ENCODE data around the gene AP2S1.
"Not testable (repeated sequence)": the region's sequence is repeated elsewhere in the genome, so short reads cannot be mapped to it uniquely, and the experiment has no call there.

AP2S1 gene

DNA sequence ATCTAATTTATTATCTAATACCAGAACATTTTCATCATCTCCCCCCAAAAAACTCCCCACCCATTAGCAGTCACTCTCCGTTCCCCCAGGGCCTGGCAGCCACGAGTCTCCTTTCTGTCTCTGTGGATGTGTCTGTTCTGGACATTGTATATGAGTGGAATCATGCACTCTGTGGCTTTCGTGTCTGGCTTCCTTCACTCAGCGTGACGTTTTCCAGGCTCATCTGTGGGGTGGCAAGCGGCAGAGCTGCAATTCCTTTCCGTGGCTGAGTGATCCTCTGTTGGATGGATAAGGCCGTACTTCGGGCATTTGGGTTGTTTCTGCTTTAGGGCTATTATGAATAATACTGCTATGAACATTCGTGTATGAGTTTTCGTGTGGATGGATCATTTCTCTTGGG lies 3.1 kb downstream of the AP2S1 start:
- no peak for DNase-seq (ENCODE audit: low read depth, low spot score)
- no peak overlapping the region for H3K4me3 ChIP-seq (ENCODE audit: low read length)

DNA sequence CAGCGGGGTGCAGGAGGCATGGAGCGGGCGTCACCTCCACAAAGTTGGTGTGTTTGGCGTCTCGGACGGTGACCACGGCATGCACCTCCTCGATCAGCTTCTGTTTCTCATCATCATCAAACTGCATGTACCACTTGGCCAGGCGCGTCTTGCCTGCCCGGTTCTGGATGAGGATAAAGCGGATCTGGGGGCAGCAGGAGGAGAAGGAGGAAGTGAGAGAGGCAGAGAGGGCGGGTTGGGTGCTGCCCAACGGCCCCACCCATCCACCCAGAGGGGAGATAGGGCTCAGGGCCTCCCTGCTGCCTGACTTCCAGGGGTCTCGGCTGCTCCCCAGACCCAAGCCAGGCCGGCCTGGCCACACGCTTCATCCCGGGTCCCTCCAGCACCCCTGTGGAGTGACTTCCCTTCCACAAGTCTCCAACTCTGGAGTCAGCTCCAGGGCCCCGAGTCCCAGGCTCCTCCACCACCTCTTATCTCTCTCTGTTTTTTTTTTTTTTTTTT lies 4.6 kb downstream of the AP2S1 start:
- no peak overlapping the region for H3K4me3 ChIP-seq (ENCODE audit: low read length)
- no peak for DNase-seq (ENCODE audit: low read depth, low spot score)

GRCh38 chr19:46844067-46844489 lies 6.6 kb downstream of the AP2S1 start:
- no peak for DNase-seq (ENCODE audit: low read depth, low spot score)
- no peak overlapping the region for H3K4me3 ChIP-seq (ENCODE audit: low read length)

GRCh38 chr19:46842791-46843190 lies 7.9 kb downstream of the AP2S1 start:
- H3K4me3 ChIP-seq (ENCODE audit: low read length) = no peak overlapping the region
- DNase-seq (ENCODE audit: low read depth, low spot score) = no peak

DNA sequence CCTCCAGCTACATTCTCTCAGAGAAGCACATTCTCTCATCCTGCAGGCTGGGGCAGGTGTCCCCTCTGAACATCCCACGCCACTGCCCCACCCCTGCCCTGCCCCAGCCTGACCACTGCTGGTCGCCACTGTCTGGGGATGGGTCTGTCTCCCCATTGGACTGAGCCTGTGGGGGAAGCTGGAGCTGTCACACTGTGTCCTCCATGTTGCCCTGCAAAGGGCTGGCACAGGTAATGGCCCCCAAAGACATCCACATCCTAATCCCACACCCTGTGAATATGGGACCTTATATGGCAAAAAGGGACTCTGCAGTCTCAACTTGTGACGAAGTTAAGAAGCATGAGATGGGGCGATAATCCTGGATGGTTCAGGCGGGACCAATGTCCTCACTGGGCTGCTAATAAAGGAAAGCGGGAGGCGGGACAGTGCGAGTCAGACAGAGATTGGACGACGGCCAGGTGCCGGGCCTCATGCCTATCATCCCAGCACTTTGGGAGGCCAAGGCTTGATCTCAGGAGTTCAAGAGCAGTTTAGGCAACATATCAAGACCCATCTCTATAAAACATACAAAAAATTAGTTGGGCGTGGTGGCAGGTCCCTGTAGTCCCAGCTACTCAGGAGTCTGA lies 9.1 kb downstream of the AP2S1 start:
- H3K4me3 ChIP-seq (ENCODE audit: low read length) = no peak overlapping the region
- DNase-seq (ENCODE audit: low read depth, low spot score) = no peak

GRCh38 chr19:46840498-46840942 lies 10.1 kb downstream of the AP2S1 start:
- peak; percentile 64 for DNase-seq (ENCODE audit: low read depth, low spot score)

GRCh38 chr19:46839752-46840497 lies 10.7 kb downstream of the AP2S1 start:
- no peak overlapping the region for H3K4me3 ChIP-seq (ENCODE audit: low read length)
- DNase-seq (ENCODE audit: low read depth, low spot score) = no peak

More at GRCh38 chr19:46840498-46840942, 10.1 kb downstream of the AP2S1 start:
- H3K4me3 ChIP-seq (ENCODE audit: low read length) = no peak overlapping the region

DNA sequence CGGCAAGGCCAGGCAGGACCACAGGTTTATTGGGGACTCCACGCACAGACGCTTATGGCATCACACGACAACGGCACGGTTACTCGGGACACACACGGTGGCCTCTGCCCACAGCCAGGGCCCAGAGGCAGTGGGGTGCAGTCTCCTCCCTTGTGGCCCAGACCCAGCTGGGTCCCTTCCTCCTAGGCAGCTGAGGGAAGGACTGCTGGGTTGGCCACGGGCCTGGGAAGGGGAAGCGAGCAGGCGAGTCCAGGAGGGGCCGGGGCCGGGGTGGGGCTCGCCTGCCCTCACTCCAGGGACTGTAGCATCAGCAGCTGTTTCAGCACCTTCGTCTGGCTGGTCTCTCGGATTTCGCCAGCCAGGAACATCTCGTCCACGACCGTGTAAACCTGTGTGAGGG lies 12.5 kb downstream of the AP2S1 start:
- H3K4me3 ChIP-seq (ENCODE audit: low read length) = no peak overlapping the region
- DNase-seq (ENCODE audit: low read depth, low spot score) = no peak

DNA sequence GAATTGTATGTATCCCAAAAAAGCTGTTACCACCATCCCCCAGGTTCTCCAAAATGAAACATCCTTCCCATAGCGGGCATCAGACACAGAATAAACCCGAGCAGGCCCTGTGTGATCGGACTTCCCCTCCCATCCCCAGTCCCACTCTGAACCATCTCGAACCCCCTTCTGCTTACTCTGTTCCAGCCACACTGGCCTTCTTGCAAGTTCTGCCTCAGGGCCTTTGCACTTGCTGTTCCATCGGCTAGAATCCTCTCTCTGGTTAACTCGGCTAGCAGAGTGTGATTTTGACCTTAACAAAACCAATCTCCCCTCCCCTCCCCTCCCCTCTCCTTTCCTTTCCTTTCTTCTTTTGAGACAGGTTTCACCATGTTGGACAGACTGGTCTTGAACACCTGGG lies 15.7 kb downstream of the AP2S1 start:
- no peak for DNase-seq (ENCODE audit: low read depth, low spot score)

DNA sequence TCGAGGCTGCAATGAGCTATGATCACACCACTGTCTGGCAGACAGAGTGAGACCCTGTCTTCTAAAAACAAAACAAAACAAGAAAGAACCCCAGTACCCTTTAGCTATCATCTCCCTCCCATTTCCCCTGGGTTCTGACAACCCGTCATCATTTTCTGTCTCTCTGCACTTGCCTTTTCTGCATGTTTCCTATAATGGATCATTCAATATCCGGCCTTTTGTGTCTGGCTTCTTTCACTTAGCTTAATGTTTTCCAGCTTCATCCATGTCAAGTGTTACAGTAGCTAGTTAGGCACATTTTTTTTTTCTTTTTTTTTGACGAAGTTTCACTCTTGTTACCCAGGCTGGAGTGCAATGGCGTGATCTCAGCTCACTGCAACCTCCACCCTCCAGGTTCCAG lies 16.5 kb downstream of the AP2S1 start:
- DNase-seq (ENCODE audit: low read depth, low spot score) = no peak

More for the DNA sequence above, 15.7 kb downstream of the AP2S1 start:
- no peak overlapping the region for H3K4me3 ChIP-seq (ENCODE audit: low read length)

GRCh38 chr19:46830864-46831263 lies 19.8 kb downstream of the AP2S1 start:
- H3K4me3 ChIP-seq (ENCODE audit: low read length) = no peak overlapping the region
- no peak for DNase-seq (ENCODE audit: low read depth, low spot score)

More for the DNA sequence above, 16.5 kb downstream of the AP2S1 start:
- H3K4me3 ChIP-seq (ENCODE audit: low read length) = no peak overlapping the region

DNA sequence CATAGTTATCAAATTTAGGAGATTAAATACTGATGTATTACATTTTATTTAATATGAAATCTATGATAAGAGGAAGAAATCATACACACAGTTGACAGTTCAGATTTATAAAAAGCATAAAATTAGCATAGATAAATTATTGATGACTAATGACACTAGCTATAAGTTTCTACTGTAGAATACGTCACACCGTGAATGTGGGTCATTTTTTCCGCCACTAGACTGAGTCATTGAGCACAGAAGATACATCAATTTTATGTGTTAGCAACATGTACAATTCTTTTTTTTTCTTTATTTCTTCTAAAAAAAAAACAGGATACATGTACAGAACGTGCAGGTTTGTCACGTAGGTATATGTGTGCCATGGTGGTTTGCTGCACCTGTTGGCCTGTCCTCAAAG lies 22.2 kb downstream of the AP2S1 start:
- DNase-seq (ENCODE audit: low read depth, low spot score) = no peak
- no peak overlapping the region for H3K4me3 ChIP-seq (ENCODE audit: low read length)

GRCh38 chr19:46825731-46826055 lies 25.0 kb downstream of the AP2S1 start:
- no peak for DNase-seq (ENCODE audit: low read depth, low spot score)

DNA sequence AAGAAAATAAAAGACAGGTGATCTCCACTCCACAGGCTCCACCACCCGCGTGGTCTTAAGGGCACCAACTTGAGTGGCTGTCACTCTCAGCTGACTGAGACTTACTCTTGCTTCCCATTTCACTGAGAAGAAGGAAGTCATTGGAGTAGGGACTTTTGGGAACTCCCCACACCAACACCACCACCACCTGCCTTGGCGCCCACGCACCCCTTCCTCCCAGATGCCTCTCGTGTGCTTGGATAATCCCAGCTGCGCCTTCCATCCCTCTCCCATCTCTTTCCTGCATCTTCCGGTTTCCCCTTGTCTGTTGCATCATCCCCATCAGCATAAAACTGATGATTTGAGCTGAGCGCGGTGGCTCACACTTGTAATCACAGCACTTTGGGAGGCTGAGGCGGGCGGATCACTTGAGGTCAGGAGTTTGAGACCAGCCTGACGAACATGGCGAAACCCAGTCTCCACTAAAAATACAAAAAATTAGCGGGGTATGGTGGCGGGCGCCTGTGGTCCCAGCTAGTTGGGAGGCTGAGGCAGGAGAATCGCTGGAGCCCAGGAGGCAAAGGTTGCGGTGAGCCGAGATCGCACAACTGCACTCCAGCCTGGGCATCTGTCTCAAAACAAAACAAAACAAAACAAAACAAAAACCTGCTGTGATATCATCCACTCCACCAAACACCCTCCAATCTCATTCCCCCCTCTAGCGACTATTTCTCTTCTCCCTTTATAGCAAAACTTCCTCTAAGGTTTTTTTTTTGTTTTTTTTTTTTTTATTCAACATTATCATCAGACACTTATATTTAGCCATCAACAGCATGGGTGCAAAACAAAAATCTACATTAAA lies 25.5 kb downstream of the AP2S1 start:
- DNase-seq (ENCODE audit: low read depth, low spot score) = no peak
- H3K4me3 ChIP-seq (ENCODE audit: low read length) = no peak overlapping the region

More at GRCh38 chr19:46825731-46826055, 25.0 kb downstream of the AP2S1 start:
- H3K4me3 ChIP-seq (ENCODE audit: low read length) = no peak overlapping the region

GRCh38 chr19:46823049-46823448 lies 27.6 kb downstream of the AP2S1 start:
- H3K4me3 ChIP-seq (ENCODE audit: low read length) = no peak overlapping the region
- DNase-seq (ENCODE audit: low read depth, low spot score) = no peak

DNA sequence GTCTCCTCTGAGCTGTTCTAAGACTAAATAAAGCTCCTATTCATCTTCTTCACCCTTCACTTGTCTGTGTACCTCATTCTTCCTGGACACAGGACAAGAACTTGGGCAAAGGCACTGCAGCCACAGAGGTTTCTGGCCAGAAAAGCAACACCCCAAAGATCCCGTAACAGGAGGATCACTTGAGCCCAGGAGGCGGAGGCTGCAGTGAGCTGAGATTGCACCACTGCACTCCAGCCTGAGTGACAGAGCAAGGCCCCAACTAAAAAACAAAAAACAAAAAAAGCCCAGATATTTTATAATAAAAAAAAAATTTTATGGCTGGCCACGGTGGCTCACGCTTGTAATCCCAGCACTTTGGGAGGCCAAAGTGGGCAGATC lies 28.2 kb downstream of the AP2S1 start:
- DNase-seq (ENCODE audit: low read depth, low spot score); H3K4me3 ChIP-seq (ENCODE audit: low read length): not testable (repeated sequence)

DNA sequence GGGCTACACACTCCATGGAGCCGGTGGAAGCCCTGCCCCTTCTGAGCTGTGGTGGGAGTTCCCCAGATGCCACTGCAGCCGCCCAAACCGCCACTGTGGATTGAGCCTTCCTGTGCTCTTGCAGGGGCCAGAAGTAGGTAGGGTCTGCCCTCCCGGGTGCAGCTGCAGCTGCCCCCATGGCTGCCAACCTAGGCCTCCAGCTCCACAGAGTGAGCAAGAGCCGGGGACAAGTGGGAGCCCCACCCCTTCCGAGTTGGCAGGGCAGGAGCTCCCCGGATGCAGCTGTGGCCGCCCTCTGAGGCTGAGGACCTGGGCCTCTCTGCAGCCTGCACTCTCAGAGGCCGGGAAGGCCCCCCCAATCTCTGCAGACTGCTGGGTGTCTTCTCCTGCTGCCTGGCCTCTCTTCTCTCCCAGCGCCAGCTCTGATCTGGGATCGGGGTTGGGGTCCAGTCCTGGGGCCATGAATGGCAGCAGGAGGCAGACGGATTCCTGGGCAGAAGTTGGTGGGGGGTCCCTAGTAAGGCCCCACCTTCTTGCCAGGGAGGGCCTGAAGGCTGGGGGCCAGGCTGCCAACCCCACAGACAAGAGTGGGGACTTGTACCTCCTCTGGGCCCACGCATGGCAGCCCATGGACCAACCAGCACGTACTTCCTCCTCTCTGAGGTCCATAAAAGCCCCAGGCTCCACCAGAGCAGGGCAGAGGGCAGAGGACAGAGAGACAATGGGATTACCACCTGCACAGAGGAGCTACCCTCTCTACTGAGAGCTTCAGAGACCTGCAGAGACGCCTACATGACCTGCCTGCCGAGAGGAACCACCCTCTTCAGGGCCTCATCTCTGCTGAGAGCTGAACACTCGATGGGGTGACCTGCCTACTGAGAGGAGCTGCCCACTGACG lies 28.9 kb downstream of the AP2S1 start:
- peak; percentile 89 for DNase-seq (ENCODE audit: low read depth, low spot score)
- H3K4me3 ChIP-seq (ENCODE audit: low read length) = peak overlapping the region; percentile 27

DNA sequence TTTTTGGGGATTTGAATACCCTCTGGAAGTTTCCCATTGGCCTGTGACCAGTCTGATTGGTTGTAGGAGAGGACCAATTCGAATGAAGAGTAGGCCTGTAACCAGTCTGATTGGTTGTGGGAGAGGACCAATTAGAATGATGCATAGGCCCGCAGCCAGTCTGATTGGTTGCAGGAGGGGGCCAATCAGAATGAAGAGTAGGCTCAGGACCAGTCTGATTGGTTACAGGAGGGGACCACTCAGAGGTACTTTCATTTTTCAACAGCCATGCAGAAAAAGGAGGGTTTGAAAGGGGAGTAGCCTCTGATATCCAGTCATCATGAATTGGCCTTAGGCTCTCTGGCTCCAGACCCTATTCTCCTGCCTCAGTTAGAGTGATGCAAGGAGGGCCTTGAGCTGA lies 31.8 kb downstream of the AP2S1 start:
- no peak overlapping the region for H3K4me3 ChIP-seq (ENCODE audit: low read length)
- DNase-seq (ENCODE audit: low read depth, low spot score) = peak; percentile 72

Measured in Jurkat, Clone E6-1 (cell line).